Activated CD4-positive, alpha-beta T cell treated with anti-CD3 and anti-CD28 coated beads, Interleukin-2, Interleukin-6, amounts not matched to agents 100 ng/mL and 50 ng/mL, durations not matched to agents 16 hours and 8 hours (primary cell): ENCODE data around the gene ZDHHC18.
A peak's percentile ranks its signal among the peaks of the same experiment; 100 is the strongest.
"Not testable (repeated sequence)": the region's sequence is repeated elsewhere in the genome, so short reads cannot be mapped to it uniquely, and the experiment has no call there.

Experiments used
- DNase-seq: peaks from one replicate; pipeline ENCODE4 v3.0.0-alpha.2; 2020

ZDHHC18 gene

GRCh38 chr1:26858891-26859640, 32.6 kb downstream of the ZDHHC18 start:
- DNase-seq: no peak

- DNase-seq: no peak
Observed at GRCh38 chr1:26861286-26861701, 34.8 kb downstream of the ZDHHC18 start.

- no peak for DNase-seq
Observed at GRCh38 chr1:26861889-26862378, 35.4 kb downstream of the ZDHHC18 start.

DNA sequence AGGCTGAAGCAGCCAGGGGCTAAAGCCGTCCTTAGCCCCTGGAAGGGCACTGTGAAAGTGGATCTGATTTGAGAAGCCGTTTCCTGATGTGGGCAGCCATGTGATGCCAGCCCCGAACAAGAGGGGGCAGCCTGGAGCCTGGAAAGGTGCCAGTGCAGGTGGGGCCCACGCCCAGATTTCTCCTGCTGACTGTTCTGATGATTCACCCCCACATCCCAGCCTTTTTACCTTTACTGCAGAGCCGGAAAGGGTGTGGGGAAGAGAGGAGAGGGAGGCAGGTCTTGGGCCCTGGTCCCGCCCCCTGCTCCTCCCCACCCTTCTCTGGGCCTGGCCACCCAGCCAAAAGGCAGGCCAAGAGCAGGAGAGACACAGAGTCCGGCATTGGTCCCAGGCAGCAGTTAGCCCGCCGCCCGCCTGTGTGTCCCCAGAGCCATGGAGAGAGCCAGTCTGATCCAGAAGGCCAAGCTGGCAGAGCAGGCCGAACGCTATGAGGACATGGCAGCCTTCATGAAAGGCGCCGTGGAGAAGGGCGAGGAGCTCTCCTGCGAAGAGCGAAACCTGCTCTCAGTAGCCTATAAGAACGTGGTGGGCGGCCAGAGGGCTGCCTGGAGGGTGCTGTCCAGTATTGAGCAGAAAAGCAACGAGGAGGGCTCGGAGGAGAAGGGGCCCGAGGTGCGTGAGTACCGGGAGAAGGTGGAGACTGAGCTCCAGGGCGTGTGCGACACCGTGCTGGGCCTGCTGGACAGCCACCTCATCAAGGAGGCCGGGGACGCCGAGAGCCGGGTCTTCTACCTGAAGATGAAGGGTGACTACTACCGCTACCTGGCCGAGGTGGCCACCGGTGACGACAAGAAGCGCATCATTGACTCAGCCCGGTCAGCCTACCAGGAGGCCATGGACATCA, 36.5 kb downstream of the ZDHHC18 start, which contains the start of gene SFN:
Gene SFN, plus strand, starts transcription at position 369 of the 904 bp plus-strand sequence. Its CDS starts 64 bp downstream, at position 433.
- peak; percentile 81 for DNase-seq

DNA sequence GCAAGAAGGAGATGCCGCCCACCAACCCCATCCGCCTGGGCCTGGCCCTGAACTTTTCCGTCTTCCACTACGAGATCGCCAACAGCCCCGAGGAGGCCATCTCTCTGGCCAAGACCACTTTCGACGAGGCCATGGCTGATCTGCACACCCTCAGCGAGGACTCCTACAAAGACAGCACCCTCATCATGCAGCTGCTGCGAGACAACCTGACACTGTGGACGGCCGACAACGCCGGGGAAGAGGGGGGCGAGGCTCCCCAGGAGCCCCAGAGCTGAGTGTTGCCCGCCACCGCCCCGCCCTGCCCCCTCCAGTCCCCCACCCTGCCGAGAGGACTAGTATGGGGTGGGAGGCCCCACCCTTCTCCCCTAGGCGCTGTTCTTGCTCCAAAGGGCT, 37.2 kb downstream of the ZDHHC18 start:
- no peak for DNase-seq

DNA sequence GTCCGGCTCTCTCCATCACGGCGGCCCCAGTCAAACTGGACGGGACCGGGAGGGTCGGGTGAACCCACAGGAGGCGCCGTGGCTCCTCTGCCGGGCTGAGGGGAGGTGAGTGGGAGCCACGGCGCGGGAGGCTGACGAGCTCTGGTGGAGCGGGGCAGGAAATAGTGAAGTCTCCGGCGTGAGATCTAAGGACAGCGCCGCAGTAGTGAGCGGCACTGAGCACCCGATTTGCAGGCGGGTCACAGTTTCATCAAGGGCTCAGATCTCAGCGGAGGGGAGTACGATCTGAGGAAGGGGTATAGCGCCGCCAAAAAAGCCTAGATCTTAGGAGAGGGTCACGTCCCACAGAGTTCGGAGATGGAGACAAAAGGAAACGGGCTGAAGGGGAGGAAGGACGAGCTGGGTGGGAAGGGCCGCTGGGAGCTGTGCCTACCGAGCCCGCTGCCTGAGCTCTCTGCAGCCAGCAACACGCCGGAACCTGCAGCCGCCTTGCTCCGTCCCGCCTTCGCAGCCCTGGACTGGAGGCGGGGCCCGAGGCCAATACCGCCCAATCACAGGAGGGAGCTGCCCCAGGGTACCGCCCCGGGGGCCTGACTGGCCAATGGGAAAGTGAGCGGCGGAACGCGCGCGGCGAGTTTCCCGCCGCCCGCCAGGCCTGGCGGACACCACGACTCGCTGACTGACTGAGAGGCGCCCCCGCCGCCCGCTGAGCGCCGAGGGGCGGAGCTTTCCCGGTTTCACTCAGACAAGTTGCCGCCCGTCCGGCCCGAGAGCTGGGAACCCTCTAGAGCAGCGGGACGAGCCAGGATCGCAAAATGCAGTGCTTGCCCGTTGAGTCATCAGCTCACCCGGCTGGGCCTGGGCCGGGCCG, 38.4 kb downstream of the ZDHHC18 start:
- DNase-seq: peak; percentile 99

DNA sequence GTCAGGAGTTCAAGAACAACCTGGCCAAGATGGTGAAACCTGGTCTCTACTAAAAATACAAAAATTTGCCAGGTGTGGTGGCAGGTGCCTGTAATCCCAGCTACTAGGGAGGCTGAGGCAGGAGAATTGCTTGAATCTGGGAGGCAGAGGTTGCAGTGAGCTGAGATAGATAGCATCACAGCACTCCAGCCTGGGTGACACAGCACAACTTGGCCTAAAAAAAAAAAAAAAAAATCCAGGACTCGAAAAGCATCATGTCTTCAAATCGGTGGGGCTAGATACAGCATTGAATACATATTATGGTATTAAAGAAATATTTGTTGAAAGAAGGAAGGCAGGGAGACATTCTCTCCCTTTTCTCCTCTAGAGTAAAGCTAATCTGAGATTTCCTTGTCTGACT, 46.6 kb downstream of the ZDHHC18 start:
- not testable (repeated sequence) for DNase-seq

DNA sequence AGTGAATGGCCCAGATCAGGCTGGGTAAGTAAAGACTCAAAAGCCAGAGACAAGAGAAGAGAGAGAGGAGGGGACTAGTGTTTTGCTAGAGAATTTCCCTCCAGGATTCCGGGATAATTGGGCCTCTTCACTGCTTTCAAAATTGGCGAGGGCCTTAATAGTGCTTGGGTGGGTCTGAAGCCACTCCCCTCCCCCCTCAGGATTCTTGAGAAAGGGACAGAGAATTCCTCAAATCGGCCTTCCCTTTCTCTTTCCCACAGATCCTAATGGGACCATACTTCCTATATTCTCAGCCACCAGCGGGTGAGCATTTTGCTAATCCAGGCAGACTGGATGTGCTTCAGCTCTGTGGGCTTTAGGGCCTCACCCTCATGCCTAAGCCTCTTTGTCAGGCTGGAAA, 48.4 kb downstream of the ZDHHC18 start:
- no peak for DNase-seq

DNA sequence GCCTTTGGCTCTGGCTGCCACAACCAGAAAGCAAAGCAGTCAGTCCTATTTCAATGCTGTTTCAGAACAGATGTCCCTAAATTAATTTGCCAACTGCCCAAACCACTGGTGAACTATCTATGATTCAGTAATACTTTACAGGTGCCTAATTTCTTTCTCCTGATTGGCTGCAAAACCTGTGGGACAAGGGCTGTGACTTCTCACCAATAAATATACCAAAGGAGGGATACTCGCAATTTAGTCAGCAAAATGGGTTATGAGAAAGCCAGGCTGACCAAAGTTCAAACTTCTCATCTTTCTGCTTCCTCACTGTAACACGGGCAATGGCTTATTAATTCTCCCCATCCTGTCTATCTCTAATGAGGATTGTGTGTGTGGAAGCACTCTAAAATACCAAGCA, 50.8 kb downstream of the ZDHHC18 start:
- no peak for DNase-seq

DNA sequence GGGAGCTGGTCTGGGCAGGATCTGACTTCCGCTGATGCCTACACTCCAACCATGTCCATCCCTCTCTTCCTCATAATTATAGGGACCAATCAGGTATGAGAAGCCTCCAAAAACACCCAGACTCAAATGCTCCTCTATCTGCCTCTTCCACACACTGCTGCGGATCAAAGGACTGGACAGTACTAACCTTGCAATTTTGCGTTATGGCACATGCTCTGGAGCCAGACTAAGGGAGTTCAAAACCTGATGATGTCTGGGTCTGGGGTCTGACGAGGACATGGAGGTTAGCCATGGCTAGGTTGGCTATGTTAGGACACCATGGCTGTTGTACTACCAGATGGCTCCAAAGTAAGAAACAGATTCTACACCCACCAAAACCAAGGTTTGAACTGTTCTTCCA, 53.3 kb downstream of the ZDHHC18 start:
- DNase-seq: no peak

- not testable (repeated sequence) for DNase-seq
Observed at GRCh38 chr1:26881611-26882010, 55.1 kb downstream of the ZDHHC18 start.

GRCh38 chr1:26882696-26883463, 56.4 kb downstream of the ZDHHC18 start:
- no peak for DNase-seq

DNA sequence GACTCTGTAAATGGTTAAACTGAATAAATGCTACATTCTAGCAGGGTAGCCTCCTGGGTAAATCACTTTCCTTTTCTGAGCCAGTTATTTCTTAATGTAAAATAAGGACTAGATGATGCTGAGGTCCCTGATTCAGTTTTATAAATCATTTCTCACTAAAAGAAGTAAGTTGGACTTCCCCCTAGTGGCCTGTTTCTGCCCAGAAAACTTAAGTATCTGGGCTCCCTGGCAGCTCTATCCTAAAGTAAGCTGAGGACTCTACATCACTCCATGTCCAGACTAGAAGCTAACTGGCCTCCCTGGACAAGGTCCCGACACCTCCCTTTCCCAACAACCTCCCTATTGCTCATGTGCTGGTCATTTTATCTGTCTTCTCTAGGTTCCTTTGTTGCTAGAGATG, 60.6 kb downstream of the ZDHHC18 start:
- DNase-seq: peak; percentile 27

DNA sequence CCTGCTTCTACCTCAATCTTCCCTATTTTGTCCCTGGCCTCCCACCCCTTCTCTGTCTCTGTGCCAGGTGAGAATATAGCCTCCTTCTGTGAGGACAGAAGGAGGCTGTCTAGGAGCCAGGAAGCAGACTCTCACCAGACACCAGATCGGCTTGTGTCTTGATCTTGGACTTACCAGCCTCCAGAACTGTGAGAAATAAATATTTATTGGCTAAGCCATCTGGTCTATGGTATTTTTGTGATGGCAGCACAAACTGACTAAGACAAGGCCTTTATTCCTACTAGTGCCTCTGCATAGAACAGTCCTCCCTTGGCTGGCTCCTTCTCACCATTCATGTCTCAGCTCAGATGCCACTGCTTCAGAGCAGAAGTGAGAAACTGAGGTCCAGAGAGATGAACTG, 61.7 kb downstream of the ZDHHC18 start:
- no peak for DNase-seq

- peak; percentile 89 for DNase-seq
Observed at GRCh38 chr1:26889551-26890466, 63.3 kb downstream of the ZDHHC18 start, which contains the start of gene GPN2. Gene GPN2, minus strand, starts transcription at chr1:26890283. Its CDS starts 187 bp downstream, at chr1:26890096.

DNA sequence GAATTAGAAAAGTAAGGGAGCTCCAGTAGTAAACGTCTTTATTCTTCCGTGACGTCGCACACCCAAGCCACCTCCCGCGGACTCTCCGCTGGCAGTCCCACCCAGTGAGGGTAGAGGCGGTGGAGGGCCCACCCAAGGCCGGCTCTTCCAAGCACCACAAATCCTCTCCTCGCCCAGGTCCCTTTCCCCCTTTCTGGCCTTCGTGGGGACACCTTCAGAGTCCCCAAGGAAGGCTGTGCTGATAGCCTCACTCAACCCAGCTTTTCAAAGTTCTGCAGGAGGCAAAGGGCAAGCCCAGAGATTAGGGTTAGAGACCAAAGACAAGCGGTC, 63.9 kb downstream of the ZDHHC18 start:
- no peak for DNase-seq

DNA sequence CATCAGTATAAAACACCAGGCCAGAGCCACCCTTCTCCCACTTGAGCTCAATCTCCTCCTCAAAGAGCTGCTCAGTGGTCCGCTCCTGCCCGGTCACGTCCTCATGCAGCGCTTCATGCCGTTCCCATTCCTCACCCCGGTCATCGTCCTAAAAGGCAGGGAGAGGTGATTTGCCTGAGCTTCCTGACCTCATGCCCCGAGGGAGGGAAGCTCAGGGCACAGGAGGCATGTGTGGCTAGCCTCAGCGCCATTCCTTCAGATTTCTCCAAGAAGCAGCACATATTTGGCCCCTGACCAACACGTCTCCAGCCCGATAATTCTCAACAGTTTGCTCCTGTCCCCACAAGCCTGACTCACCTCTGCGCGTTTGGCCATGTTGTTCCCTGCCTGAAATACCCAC, 67.8 kb downstream of the ZDHHC18 start:
- no peak for DNase-seq

DNA sequence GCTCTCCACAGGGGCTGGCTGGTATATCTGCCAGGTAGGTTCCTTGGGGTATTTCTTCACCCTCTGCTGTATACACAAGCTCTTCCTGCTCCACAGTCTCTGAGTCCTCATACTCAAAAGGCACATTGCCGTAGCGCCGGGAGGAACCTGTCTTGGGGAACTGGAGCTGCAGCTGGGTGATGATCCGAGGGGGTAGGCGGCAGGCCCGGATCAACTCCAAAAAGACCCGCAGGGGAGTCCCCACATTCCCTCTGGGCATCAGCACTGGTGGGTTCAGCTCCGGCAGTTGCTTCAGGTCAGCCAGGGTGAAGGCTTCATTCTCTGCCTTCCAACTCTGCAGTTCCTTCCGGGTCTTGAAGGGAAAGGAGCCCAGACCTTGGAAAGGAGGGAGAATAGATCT, 70.9 kb downstream of the ZDHHC18 start:
- DNase-seq: no peak

- peak; percentile 93 for DNase-seq
Observed at GRCh38 chr1:26900001-26900814, 73.7 kb downstream of the ZDHHC18 start, which contains the start of gene GPATCH3. Gene GPATCH3, minus strand, starts transcription at chr1:26900467. Its CDS starts 25 bp downstream, at chr1:26900442.
